ENCODE data around the gene CACNA2D3.

Gene CACNA2D3

DNA sequence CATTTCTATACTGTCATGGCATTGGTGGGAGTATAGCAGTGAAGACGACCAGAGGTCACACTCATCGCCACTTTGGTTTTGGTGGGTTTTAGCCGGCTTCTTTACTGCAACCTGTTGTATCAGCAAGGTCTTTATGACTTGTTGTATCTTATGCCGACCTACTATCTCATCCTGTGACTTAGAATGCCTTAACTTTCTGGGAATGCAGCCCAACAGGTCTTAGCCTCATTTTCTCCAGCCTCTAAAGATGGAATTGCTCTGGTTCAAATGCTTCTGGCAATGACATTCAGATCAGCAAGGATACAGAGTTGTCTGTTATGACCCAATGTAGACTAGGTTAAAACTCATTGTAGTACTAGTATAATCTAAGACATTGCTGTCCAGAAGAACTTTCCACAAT lies 860.5 kb downstream of the CACNA2D3 start:
- H3K4me3 ChIP-seq (ENCODE audit: control insufficient read depth, low read depth, low read length): no peak overlapping the region
- TF ChIP-seq, protein P1, sequence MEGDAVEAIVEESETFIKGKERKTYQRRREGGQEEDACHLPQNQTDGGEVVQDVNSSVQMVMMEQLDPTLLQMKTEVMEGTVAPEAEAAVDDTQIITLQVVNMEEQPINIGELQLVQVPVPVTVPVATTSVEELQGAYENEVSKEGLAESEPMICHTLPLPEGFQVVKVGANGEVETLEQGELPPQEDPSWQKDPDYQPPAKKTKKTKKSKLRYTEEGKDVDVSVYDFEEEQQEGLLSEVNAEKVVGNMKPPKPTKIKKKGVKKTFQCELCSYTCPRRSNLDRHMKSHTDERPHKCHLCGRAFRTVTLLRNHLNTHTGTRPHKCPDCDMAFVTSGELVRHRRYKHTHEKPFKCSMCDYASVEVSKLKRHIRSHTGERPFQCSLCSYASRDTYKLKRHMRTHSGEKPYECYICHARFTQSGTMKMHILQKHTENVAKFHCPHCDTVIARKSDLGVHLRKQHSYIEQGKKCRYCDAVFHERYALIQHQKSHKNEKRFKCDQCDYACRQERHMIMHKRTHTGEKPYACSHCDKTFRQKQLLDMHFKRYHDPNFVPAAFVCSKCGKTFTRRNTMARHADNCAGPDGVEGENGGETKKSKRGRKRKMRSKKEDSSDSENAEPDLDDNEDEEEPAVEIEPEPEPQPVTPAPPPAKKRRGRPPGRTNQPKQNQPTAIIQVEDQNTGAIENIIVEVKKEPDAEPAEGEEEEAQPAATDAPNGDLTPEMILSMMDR (IDR thresholded peaks at IDR 0.05; ENCODE audit: control insufficient read depth, insufficient read depth, low read depth, low read length, missing control alignments): no peak
- DNase-seq (ENCODE audit: low read depth): no peak

DNA sequence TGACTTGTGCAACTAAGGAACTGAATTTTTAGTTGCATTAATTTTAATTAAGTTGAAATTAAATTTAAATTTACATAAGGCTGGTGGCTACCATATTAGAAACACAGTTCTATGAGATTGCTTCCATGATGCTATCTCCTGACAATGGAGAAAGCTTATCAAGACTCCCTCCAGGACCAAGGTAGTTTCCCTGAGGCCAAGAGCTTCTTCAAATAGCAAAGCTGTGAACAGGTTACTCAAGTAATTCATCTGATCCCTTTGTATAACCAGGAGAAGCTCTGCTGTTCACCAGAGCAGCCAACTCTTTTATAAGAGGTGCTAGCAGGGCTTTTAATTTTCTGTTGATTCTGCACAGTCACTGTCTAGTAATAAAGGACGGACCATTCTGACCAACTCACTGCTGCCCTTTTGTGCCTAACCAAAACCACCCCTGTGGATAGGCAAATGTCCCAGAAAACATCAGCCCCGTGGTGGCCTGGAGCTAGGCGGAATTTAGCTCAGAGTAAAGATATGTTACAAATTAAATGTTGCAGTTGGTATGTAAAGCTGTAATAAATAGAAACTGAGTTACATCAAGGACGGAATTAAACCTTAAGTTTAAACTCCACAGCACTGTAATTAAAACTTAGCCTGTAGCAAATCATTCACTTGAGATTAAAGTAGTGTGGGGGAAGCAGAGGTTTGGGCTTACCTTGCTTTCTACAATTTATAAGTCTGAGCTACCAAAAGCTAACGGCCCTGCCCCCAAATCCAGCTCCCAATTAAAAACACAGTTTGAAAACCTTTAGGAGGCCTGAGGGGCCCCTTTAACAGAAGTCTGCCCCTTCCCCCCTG lies 861.1 kb downstream of the CACNA2D3 start:
- DNase-seq (ENCODE audit: low read depth): no peak
- TF ChIP-seq, protein P1 (IDR thresholded peaks at IDR 0.05; ENCODE audit: control insufficient read depth, insufficient read depth, low read depth, low read length, missing control alignments): no peak
- no peak overlapping the region for H3K4me3 ChIP-seq (ENCODE audit: control insufficient read depth, low read depth, low read length)

DNA sequence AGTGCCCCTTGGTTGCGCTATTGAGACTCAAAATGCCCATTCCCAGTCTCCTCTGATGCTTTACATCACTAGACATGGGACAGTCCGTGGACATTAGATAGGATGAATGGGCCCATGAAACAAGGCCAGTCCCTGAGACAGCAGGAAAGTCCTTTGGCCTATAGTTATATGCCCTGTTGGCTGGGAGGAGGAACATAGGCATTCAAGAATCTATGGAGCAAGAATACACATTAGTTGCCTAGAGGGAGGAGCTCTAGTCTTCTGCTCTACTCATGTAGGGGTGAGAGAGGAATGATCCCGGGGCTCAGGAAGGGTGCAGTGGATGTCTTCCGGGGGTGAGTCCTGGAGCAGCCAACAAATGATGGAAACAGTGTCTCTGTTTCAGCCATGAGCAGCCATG lies 863.5 kb downstream of the CACNA2D3 start:
- H3K4me3 ChIP-seq (ENCODE audit: control insufficient read depth, low read depth, low read length): no peak overlapping the region
- no peak for DNase-seq (ENCODE audit: low read depth)
- TF ChIP-seq, protein P1 (IDR thresholded peaks at IDR 0.05; ENCODE audit: control insufficient read depth, insufficient read depth, low read depth, low read length, missing control alignments): no peak

- DNase-seq (ENCODE audit: low read depth): no peak
- TF ChIP-seq, protein P1 (IDR thresholded peaks at IDR 0.05; ENCODE audit: control insufficient read depth, insufficient read depth, low read depth, low read length, missing control alignments): no peak
- H3K4me3 ChIP-seq (ENCODE audit: control insufficient read depth, low read depth, low read length): no peak overlapping the region
Measured at GRCh38 chr3:54986294-54986693, 863.9 kb downstream of the CACNA2D3 start.

DNA sequence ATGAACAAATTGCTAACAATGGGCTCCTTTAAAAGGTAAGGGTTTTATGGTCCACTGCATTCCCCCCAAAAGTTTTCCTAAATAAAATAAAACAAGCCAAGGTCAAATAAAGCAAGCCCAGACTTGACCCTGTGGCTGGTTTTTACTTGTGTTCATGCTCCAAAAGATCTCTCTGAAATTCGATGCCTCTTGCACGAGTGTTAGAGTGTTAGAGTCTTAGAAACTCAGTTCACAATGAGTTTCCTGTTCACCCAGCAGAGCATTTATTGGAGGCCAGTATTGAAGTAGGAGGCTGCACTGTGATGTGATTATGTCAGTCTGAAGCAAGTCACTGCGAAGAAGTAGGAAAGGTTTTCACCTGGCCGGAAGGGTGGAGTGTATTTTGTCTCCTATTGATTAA lies 865.4 kb downstream of the CACNA2D3 start:
- DNase-seq (ENCODE audit: low read depth): no peak
- no peak overlapping the region for H3K4me3 ChIP-seq (ENCODE audit: control insufficient read depth, low read depth, low read length)

DNA sequence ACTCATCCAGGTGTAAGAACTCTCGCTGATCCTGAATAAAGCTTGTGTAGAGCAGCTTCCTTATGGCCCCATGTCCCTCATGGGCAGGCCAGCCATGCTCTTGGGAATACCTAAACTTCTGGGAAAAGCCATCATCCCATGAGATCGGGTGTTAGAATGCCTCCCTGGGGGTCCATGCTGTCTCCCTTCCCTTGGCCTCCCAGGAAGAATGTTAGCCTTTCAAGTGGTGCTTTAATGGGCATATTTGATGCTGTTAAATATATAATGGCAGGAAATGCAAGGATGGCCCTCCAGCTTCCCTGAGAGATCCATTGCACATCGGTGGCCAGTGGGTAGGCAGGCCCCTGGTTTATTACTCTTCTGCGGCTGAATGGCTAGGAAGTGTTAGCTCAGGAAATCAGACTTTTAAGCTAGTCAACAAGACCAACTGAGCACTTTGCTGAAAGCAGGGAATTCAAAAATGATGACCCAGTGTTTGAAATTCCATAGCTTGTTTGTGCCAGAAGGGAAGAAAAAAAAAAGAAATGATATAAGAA lies 866.0 kb downstream of the CACNA2D3 start:
- H3K4me3 ChIP-seq (ENCODE audit: control insufficient read depth, low read depth, low read length): no peak overlapping the region
- TF ChIP-seq, protein P1 (IDR thresholded peaks at IDR 0.05; ENCODE audit: control insufficient read depth, insufficient read depth, low read depth, low read length, missing control alignments): no peak
- no peak for DNase-seq (ENCODE audit: low read depth)

More for the DNA sequence above, 865.4 kb downstream of the CACNA2D3 start:
- TF ChIP-seq, protein P1 (IDR thresholded peaks at IDR 0.05; ENCODE audit: control insufficient read depth, insufficient read depth, low read depth, low read length, missing control alignments): no peak

Measured in AG09309 (cell line).